Stimulated activated CD4-positive, alpha-beta T cell treated with anti-CD3 and anti-CD28 coated beads, Interleukin-1b, Interleukin-23, amount 100 ng/mL, for 48 hours (primary cell): ENCODE data around the gene SP110.

Experiments
- DNase-seq: peaks from one replicate; pipeline ENCODE4 v3.0.0-alpha.2; 2020

The SP110 gene

DNA sequence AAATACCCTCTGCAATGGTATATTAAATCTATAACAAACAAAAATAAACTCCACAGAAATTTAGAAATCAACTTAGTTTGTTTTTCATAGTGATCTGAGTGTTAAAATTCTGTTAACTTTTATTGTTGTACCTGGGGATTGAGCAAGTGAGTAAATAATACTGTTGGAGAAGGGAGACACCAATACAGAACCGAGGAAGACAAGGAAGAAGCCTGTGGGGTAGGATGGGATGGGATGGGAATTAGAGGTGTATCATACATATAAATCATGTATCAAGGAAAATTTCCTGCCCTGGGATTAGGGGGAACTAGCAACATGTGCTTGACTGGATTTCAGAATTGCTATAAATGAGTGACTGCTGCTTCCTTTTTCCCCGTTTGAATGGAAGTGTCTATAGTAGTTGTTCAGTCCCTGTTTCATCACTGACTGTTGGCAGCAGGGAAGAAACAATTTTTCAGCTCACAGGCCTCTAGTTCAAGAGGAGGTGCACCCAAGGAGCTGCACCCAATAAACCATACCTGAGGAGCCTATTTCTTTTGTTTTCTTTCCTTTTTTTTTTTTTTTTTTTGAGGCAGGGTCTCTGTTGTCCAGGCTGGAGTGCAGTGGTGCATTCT, 53.1 kb downstream of the SP110 start:
- DNase-seq: no peak

DNA sequence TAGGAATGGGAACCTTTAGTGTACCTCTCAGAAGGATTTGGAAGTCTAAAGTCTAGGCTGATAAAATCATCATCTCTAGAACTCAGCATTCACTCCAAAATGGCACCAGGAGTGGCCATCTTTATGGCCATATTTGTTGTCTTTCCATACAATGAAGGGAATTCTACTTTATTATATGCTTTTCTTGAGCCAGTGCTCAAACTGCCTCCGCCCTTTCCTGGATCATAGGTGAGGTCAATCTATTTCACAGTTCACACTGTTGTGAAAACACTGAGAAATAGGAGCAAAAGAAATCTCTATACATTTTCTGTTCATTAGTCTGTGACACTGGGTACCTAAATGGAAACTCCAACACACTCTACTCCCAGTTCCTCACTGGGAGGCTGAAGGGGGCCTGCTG, 55.6 kb downstream of the SP110 start:
- DNase-seq: no peak

DNA sequence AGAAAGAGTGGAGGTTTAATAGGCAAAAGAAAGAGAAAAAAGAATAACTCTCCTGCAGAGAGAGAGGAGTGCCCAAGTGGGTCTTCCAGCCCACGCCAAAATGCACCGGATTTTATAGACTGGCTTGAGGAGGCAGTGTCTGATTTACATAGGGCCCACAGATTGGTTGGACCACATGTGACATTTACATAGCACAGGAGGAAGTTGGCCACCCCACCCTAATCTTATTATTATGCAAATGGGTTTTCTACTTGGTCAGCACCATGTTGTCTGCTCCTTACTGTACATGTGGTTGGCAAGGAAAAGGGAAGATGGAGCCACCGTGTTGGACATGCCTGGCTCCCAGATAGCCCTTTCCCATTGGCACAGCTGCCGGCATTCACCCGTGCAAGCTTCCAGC, 56.8 kb downstream of the SP110 start:
- no peak for DNase-seq

DNA sequence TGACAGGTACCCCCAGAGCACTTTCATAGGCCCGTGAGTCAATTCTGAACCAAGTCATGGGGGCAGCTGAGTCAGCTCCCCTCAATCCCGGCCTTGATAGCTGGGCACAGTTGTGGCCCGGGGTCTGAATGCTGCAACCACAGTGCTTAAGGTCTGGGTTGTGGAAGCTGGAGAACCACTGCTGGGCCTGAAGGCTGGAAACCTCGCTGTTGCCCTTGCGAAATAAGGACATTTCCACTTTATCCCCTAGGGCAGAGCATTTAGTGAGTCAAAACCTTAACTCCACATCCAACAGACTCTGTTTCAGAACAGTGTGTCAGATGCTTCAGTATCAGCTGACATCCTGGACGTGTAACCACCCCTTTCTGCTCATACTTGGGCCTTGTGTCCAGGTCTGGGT, 58.6 kb downstream of the SP110 start:
- no peak for DNase-seq

DNA sequence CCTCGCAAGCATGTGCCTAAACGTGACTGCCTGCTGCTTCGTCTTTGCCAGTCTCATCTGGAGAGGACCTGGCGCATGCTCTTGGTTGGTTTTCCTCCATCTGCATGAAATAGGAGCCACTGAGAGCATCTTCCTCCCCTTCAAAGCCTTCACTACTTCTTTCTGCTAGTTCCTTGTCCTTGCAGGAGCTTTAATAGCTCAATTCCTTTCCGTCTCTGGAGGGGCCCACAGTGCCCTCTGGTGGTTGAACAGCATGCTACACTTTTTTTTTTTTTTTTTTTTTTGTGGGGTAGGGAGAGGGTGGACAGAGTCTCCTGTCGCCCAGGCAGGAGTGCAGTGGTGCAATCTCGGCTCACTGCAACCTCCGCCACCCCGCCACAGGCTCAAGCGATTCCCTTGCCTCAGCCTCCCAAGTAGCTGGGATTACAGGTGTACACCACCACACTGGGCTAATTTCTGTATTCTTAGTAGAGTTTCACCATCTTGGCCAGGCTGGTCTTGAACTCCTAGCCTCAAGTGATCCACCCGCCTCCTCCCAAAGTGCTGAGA, 59.6 kb downstream of the SP110 start:
- DNase-seq: peak; percentile 37

DNA sequence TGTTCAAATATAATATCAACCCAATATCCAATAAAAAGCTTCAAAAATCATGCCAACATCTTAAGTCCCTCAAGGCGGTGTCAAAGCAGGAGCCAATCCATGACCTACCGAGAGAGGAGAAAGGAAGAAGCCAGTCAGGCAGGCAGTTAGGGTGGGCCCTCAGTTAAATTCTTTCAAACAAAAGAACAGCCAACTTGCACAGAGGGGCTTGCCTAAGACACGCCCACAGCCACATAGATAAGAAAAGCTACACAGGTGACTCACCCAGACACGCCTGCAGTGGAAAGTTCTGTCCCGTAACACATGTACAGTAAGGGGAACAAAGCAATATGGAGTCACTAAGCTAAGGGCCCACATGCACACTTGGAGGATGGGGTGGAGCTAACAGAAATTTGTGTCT, 61.3 kb downstream of the SP110 start:
- DNase-seq: no peak

DNA sequence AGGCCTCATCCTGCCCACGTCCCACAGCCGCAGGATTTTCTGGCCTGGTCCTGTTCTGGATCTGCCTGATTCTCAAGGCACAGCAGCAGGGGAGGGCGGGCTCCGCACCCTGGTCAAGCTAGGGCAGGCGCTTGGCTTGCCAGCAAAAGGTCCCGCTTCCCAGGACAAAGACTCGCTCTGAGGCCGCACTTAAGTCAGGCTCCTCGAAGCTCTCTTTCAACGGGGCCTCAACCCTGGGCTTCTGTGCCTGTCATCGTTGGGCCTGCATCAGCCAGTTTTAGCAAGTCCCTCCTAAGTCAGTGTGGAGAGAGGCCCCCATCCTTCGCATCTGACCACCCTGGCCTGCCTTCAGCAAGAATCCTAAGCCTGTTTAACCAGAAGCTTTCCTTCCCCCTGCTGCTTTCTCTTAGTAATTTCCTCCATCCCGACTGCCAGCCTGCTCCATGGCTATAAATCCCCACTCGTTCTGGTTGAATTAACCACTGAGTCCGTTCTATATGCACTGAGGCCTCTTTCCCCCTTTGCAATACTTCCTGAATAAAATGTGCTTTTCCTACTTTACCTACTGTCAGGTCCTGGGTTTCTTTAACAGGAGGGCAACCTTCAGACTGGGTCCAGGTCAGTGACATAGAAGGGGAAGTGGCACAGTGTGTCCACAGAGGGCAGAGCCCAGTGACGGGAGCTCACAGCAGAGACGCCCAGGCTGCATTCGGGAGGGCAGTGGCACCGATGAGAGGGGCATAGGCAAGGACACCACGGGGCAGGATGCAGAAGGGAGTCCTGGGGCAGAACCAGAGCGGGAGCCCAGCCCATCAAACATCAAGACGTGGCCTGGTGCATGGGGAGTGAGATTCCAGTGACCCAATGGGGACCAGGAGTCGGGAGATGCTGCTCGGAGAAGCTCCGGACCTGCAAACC, 62.7 kb downstream of the SP110 start:
- no peak for DNase-seq

DNA sequence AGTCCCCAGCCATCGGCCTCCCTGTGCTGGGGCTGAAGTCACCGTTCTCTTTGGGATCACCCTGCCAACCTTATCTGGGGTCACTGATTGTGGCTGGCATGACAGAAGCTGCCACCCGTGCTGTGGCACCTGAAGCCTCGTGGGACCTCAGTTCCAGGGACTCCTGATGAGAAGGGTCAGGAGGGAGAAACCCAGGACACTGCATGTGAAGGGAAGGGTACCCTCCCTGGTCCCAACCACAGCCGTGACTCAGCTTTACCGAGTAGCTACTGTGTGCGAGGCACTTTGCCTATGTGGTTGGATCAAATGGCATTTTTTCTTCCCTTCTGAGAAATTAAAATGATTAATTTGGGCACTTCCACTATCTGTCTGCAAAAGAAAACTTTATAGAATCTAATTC, 64.4 kb downstream of the SP110 start:
- peak; percentile 40 for DNase-seq

DNA sequence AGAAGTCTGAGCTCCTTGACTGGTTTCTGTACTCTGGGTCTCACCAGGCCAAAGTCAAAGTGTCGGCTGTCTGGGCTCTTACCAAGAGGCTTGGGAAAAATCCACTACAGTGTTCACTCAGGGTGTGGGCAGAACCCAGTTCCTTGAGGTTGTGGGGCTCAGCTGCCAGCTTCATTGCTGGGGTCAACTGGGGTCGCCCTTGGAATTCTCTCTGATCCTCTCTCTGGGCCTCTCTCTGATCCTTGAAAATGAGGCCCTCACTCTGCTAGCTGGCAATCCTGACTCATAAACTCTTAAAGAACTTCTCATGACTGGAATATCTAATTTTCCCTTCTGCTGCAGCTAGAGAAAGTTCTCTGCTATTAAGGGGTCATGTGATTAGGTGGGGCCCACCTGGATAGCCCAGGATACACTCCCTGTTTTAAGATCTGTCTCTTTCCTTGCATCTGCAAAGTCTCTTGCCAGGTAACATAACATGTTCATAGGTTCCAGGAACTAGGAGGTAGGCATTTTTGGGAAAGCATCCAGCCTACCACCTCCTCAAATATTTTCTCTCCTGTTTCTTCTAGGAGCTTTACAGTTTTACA, 66.3 kb downstream of the SP110 start:
- DNase-seq: no peak

DNA sequence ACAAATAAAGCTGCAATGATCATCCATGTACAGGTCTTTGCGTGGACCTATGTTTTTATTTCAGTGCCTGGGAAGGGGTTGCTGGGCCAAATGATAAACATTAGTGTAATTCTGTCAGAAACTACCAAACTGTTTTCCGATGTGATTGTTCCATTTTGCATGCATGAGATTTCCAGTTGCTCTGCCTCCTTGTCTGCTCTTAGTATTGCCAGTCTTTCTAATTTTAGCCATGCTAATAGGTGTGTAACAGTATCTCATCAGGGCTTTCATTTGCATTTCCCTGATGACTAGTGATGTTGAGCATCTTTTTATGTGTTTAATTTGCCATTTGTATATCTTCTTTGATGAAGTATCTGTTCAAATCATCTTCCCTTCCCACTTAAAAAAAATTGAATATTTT, 67.5 kb downstream of the SP110 start:
- no peak for DNase-seq

DNA sequence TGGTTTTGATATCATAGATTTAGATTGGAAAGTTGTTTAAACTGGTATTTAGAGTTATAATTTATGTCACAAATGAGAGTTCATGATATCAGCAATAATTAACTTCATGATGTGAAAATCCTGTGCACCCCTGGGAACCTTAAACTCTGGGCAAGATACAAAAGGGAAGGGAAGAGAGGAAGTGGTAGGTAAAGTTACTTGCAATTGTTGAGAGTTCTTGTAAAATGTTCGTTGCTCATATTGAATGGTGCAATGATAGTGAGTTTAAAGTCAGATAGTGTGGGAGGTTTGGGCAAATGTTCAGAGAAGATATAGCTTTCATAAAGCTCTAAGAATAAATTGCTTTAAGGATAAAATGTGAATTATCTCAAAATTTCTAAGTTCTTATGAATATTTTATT, 75.4 kb downstream of the SP110 start:
- DNase-seq: no peak

DNA sequence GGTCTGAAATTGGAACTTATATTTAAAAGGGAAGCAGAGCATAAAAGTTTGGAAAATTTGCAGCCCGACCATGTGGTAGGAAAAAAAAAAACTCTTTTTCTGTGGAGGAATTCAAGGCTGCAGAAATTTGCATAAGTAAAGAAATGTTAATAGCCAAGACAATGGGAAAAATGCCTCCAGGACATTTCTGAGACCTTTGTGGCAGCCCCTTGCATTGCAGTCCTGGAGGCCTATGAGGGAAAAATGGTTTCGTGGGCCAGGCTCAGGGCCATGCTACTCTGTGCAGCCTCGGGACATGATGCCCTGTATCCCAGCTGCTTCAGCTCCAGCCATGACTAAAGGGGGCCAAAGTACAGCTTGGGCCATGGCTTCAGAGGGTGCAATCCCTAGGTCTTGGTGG, 79.1 kb downstream of the SP110 start:
- DNase-seq: no peak

DNA sequence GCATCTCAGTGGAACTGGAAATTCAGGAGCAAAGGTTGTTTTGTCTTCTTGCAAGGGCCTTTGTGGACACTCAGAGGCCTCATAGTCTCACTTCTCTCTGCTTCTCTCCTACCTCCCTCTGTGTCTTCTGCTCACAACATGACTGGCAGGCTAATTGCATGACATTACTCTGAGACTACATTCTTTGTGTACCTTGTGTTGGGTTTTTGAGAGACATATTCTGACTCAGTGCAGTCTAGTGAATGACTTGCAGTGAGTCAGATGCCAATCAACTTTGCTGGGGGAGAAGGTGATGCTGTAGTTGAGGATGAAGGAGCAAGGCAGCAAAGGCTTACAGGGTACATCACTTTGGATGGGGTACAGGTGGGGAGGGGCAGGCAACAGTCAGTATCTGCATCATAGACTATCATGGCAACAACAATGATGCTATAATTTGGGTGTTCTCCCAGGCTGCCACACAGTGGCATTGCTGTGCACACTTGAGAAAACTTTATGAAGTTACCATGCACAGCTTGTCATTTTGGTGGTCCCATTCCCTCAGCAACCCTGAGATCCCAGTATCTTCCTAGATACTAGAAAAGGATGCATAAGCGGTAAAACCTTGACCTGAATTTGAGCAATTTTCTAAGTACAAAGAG, 81.8 kb downstream of the SP110 start:
- no peak for DNase-seq

DNA sequence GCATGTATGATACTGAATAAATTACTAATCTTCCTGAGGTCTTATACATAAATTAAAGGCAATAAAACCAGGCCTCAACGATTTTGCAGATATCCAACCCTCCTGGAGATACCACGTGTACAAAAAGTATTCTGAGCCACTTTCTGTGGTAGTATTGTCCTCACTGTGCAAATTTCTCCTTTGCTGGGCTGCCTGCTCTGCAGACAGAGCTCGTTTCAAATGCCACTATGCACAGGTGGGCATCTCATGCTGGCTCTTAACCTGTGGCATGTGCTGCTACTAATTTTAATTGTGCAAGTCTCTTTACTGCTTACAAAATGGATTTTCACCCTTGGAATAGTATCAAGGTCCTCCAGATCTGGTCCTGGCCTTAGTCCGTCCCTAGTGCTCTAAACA, 84.7 kb downstream of the SP110 start:
- no peak for DNase-seq

DNA sequence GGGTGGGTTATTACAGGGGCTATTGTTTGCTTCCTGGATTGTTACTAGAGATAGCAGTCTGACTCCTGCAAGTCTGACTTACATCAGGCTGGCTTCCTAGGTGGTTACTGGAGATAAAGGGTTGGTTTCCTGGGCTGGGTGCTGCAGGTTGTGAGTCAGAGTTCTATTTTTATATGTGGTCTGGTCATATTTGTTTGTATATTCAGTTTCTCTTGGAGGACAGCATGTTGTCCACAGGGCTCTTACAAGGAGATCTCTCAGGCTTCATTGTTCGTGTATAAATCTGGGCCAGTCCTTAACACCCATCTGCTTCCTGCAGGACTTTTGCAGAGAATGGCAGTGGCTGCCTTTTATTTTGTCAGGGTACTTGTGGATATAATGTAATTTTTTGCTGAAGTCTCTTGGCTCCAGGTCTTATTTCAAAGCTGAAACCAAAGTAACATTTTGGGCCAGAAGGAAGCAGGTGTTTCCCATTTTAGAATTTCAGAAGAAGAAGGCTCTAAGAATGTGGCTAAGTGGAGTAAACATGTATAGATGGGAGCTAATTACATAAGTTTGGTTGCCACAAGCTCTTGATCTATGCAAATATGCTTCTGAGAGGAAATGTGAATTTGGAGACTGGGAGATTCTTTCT, 85.2 kb downstream of the SP110 start:
- no peak for DNase-seq

DNA sequence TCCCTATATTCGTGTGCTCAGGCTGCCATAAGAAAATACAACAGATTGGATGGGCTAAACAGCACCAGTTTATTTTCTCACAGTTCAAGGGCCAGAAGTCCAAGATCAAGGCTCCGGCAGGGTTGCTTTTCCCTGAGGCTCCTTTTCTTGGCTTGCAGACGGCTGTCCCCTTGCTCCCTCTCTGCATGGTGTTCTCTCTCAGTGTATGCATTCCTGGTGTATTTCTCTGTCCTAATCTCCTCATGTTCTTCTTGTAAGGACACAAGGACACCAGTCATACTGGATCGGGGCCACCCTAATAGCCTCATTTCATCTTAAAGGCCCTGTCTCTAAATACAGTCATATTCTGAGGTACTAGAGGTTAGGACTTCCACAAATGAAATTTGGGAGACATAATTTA, 88.4 kb downstream of the SP110 start:
- no peak for DNase-seq

DNA sequence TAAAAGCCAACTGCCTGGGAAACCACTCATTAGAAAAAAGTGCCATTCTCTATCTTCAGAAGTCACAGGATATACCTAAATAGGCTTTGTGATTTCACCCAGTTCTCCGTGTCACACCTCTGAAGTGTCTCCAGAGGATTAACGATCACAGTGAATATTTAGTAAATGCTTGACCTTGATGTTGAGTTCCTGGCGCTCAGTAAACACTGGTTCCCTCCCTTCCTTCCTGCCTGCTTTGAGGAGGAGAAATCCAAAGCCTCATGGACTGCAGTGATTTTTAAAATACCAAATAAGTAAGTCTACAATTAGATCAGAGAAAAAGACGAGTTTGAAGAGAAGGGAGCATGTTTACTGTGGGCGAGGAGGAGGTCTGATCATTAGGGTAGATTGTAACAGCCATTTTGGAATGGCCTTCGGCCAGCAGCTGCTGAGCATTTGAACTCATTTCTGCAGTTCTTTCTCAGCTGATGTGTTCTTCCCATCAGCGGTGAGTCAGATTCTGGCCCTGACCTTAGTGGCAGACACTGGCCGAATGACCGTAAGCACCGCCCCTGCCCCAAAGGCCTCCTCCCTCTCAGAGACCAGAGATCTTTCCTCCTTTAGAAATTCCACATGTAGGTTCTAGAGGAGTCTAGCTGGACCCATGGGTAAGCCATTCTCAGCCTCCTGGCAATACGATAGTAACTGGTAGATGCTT, 89.0 kb downstream of the SP110 start:
- DNase-seq: no peak

DNA sequence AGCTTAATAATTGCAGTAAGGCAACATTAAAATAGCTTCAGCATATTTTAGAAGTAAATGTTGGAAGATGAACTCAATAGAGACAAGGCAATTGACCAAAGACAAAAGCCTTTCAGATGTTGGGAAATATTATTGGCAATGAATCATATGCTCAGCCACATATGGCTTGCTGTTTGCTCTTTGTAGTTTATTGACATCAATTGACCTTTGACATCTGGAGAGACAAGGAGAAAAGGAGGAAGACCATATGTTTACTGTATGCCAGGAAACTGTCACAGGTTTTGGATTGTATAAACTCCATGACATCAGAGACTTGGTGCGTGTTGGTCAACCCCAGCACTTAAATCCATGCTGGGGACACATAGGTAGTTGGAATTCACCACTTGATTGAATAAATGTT, 90.4 kb downstream of the SP110 start:
- DNase-seq: no peak

DNA sequence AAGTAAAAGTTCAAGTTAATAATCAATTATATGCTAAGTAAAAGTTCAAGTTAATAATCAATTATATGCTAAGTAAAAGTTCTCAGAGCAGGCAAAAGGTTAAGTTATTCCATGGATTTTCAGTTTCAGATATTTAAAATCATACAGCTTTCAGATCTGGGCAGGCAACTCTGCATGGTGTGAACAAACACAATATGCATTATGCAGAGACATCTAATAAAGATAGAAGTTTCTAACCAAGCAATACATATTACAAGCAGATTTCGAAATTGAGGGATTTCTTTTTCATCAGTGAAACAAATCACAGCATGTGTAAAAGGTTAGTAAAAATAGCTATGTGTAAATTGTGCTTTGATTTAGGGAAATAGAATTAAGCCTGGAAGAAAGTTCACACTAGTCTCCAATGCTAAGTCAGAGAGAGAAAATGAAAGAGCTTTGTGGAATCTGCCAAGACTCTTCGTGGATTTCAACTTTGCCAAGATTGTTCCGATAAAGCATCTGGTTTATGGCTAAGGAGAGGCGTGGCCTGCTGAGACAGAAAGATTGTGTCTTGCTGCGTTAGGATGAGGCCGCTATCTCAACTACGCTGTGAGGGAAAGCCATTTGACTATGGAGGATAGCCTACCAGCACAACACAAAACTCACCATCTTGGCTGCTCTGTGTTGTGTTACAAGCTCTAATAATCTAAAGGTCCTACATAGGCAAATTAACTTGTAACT, 91.0 kb downstream of the SP110 start:
- no peak for DNase-seq

DNA sequence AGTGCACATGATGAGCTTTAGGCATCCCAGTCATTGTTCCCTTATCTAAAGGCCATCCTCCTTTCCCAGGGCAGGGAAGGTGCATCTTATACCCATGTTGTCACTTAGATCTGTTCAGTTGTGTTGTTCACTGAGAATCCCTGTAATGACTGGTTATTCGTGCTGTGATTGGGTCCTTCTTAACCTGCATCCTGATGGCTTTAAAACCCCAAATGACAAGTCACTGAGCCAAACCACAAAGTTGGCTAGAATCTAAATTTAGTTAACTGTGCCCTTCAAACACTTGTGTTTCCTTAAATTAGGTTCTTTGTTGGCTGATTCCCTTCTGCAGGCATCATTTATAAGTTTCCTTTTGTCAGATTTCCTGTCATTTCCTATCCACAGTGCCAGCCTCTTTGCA, 92.6 kb downstream of the SP110 start:
- DNase-seq: no peak

DNA sequence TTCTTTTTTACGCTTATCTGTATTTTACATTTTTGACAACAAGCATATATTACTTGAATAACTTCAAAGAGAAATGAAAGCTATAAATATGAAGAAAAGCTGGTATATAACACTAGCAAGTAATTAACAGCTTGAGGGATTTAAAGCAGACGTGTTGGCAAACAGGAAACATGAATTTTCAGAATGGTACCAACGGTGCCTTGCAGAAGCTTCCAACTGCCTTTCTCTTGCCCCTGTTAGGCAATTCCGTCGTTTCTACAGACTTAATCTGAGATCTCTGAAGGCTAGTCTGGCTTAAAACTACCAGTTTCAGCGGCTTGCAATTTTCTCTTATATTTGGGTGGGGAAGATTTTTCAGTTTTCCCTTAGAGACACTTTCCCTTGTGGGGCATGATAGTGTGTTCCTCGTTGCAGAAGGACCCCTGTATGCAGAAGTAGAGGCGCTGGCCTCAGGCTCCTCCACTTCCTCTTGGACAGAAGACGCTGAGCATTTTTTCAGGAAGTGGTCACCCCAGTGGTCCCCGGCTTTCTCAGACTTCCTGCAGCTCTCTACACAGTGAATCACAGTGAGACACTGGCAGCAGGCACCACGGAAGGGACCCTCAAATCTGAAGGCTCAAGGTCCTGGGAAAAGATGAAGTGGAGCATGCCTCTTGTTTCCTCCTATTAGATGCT, 94.9 kb downstream of the SP110 start:
- no peak for DNase-seq
